HG03045 (cell line): ENCODE measurements around the gene ANKS1B.
"Not testable (repeated sequence)": the region's sequence is repeated elsewhere in the genome, so short reads cannot be mapped to it uniquely, and the experiment has no call there.

ENCODE experiments used
- ATAC-seq: cut with Tn5 transposase; IDR thresholded peaks from one replicate; pipeline ENCODE4 v1.9.1; 2021; ENCODE audit warnings: mild to moderate bottlenecking, moderate library complexity; ENCODE audit not compliant: unreplicated experiment

Gene ANKS1B

GRCh38 chr12:98985156-98985555 lies 999.6 kb downstream of the ANKS1B start:
- ATAC-seq = no peak

- ATAC-seq = no peak
Observed at GRCh38 chr12:98983647-98984046, 1001.1 kb downstream of the ANKS1B start.

GRCh38 chr12:98980508-98980907 lies 1004.2 kb downstream of the ANKS1B start:
- ATAC-seq = no peak

DNA sequence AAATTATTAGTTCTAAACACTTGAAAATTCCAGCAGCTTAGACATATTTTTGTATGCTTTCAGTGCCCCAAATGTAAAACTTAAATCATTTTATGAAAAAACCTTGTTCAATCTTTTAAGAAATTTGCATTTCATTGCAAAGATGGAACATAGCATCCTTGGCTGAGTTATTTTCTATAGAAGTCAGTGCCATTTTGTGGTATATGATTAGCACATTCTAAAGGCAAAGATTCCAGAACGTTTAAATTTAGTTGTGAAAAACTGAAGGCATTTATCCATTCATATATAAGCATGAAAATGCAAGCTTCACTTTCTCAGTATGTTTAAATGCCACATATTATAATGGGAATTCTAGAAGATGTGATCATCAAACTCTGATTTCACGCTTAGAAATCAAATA lies 1007.5 kb downstream of the ANKS1B start:
- no peak for ATAC-seq

DNA sequence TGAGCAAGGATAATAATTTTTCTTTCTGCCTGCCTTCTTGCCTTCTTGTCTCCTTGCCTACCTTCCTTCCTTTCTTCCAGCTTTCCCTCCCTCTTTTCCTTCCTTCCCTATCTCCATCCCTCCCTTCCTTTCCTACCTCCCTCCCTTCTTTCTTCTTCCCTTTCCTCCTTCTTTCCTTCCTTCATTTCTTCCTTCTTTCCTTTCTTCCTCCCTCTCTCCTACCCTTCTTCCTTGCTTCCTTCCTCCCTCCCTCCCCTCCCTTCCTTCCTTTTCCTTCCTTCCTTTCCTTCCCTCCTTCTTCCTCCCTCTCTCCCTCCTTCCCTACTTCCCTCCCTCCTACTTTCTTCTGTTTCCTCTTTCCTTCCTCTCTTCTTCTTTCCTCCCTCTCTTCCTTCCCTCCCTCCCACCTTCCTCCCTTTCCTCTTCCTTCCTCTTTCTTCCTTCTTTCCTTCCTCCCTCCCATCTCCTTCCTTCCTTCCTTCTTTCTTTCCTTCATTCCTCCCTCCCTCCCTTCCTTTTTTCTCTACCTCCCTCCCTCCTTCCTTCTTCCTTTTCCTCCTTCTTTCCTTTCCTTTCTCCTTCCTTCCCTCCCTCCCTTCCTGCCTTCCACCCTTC lies 1009.9 kb downstream of the ANKS1B start:
- ATAC-seq = no peak

DNA sequence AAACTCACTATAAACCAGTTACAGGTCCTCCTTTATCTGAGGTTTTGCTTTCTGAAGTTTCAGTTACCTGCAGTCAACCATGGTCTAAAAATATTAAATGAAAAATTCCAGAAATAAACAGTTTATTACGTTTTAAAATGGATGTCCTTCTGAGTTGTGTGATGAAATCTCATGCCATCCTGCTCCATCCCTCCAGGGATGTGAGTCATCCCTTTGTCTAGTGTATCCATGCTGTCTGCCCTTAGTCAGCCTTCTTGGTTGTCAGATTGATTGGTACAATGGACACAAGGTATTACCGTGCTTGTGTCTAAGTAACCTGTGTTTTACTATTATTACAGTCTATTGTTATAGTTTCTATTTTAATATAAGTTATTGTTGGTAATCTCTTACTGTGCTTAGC lies 1011.3 kb downstream of the ANKS1B start:
- no peak for ATAC-seq

GRCh38 chr12:98970950-98971349 lies 1013.8 kb downstream of the ANKS1B start:
- no peak for ATAC-seq

GRCh38 chr12:98970210-98970609 lies 1014.5 kb downstream of the ANKS1B start:
- ATAC-seq = no peak

DNA sequence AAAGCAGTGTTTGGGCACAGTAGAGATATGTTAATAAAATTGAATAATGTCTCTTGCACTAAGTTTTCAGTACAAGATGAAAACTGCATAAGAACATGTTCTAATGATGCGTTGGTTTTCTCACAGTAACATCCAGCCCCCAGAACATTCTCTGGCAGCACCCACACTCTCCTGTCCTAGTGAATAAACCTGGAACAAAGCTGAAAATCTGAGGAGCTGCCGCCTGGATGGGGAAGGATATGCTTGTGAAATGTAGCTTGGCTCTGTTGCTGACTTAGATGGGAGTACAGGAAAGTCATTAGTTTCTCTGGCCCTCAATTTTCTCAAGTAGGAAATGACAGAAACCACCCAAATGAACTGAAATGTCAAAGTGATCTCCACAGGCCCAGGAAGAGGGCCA lies 1015.8 kb downstream of the ANKS1B start:
- no peak for ATAC-seq

- ATAC-seq = not testable (repeated sequence)
Observed at GRCh38 chr12:98957135-98957534, 1027.6 kb downstream of the ANKS1B start.

DNA sequence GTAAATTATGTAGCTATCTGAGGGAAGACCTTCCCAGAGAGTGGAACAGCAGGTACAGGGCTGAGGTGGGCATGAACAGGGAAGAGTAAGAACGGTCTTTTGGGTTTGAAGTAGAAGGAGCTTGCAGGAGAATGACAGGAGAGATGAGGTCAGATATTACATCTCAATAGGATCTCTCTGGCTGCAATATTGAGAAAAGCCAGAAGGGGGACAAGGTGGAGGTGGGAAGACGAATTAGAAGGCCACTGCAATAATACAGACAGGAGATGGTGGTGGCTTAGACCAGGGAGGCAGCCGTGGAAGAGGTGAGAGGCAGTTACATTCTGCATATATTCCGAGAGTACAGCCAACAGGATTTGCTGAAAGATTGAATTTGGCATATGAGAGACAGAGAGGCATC lies 1029.5 kb downstream of the ANKS1B start:
- ATAC-seq = no peak

DNA sequence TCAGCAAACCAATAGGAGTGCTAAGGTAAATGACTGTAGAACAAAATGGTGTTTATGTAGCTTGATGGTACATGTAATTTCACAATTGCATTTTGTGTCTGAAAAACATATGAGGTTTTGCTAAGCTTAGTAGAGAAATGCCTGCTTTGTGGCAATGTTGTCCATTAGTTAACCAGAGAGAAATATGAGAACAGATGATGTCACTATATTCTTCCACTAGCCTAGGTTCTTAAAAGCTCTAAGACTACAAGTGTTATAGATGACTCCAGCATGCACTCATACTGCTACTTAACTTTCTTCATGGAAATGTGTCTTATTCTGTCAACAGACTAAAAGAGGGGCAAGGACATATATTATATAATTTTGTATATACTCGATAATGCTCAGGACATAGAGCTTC lies 1030.2 kb downstream of the ANKS1B start:
- ATAC-seq = no peak

GRCh38 chr12:98951406-98951805 lies 1033.3 kb downstream of the ANKS1B start:
- no peak for ATAC-seq

- no peak for ATAC-seq
Observed at GRCh38 chr12:98948343-98948949, 1036.3 kb downstream of the ANKS1B start.

- no peak for ATAC-seq
Observed at GRCh38 chr12:98945864-98946263, 1038.9 kb downstream of the ANKS1B start.

- ATAC-seq = no peak
Observed at GRCh38 chr12:98939926-98940325, 1044.8 kb downstream of the ANKS1B start.

DNA sequence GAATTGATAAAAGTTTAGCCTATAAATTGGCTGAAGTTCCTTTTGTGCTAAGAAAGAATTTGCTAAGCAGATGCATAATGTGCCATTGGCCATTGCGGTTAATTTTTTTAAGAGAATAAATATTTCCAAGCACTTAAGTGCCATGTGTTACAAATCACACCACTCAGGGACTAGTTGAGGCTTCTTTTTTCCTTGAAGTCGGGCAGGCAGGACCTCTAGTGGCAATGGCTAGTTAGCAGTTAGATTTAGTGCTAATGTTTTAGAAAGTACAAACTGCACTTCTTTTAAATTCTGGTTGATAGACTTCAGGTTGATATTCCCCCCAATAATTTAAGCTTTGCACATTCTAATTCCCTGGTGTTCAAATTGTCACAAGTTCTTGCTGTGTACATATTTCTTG lies 1045.4 kb downstream of the ANKS1B start:
- ATAC-seq = no peak

GRCh38 chr12:98935847-98936246 lies 1048.9 kb downstream of the ANKS1B start:
- ATAC-seq = no peak

DNA sequence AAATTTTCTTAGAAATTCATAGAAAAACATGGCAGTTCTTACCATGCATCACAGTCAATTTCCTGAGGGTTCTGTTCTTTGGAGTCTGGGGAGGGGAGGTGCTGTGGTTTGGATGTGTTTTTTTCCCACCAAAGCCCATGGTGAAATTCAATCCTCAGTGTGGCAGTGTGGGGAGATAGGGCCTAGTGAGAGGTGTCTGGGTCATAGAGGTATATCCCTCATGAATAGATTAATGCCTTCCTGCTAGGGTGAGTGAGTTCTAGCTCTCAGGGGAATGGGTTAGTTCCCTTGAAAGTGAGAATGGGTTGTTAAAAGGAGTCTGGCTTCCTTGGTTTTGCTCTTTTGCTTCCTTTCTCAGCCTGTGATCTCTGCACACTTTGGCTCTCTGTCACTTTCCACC lies 1061.9 kb downstream of the ANKS1B start:
- ATAC-seq = no peak

DNA sequence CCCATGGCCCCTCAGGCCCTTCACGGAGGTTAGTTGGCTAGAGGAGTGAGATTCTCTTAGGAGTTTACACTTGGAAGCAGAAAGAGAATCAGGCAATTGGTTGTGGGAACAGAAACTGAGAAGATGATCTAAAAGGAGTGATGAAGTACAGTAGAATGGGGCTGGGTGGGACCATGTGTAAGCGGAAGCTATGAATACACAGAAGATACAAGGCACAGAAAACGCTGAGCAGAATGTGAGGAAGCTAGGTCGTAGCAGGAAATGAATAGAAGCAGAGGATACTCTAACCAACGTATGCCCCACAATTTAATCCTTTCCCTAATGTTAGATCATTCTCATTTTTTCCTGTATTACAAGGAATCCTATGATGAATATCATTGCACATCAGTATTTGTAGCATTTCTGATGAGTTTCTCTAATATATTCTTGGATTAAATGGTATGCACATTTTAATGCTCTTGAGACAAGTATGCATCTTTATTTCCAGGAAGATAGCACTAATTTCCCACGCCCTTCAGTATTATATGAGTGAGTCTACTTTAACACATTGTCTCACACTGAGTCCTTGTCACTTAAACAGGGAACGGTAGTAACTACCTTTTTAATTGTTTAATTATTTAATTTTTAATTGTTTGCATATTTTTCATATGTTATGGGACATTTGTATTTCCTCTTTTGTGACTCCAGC lies 1066.4 kb downstream of the ANKS1B start:
- ATAC-seq = no peak

GRCh38 chr12:98916106-98916505 lies 1068.6 kb downstream of the ANKS1B start:
- ATAC-seq = no peak

- ATAC-seq = no peak
Observed at GRCh38 chr12:98912401-98912974, 1072.2 kb downstream of the ANKS1B start.
